BJ (cell line): ENCODE measurements around the gene PRKAG2. TPM values are rescaled to one million over a fixed set of nuclear protein-coding genes. Genes with fewer than 3 reads are reported as not detected.

Experiments
- CTCF ChIA-PET: fragments of 350-600 bp; formaldehyde crosslinking; extraction: SDS; loops from one replicate; lab custom pipeline; 2021; ENCODE audit warnings: antibody characterized with exemption, inconsistent platforms; lab: Yijun Ruan, JAX
- POLR2A ChIA-PET: fragments of 300-600 bp; sonication (Branson Sonifier 250); formaldehyde crosslinking; extraction: SDS; loops from one replicate; lab custom pipeline; 2021; ENCODE audit warnings: antibody characterized with exemption; lab: Charles Lee
- DNase-seq: peaks from one replicate; pipeline ENCODE4 v3.0.0-alpha.2; 2011; ENCODE audit warnings: low read depth
- H3K27me3 ChIP-seq: 2 replicates; pipeline ENCODE4 v1.6.0; 2011; ENCODE audit warnings: low read length; ENCODE audit not compliant: control insufficient read depth, insufficient read depth
- H3K36me3 ChIP-seq: 2 replicates; pipeline ENCODE4 v1.5.1; 2011; ENCODE audit warnings: low read length; ENCODE audit not compliant: control insufficient read depth, insufficient read depth
- H3K4me3 ChIP-seq: 2 replicates; pipeline ENCODE4 v1.5.1; 2011; ENCODE audit warnings: low read depth, mild to moderate bottlenecking, control low read depth, low read length
- polyA plus RNA-seq: library from polyadenylated mRNA; depleted of rRNA; stranded (reverse); fragments of >200 nt; gene quantifications from 2 replicates; pipeline ENCODE4 v1.2.3, GENCODE V29; 2011
- TF ChIP-seq, protein P1 (sequence below): IDR thresholded peaks from 2 replicates; pipeline ENCODE4 v1.5.1; 2011; ENCODE audit warnings: low read depth, mild to moderate bottlenecking, control low read depth, inconsistent platforms, low read length, moderate library complexity; ENCODE audit not compliant: insufficient read depth

The PRKAG2 gene
- polyA plus RNA-seq, 1 experiment, result 11.3 TPM

DNA sequence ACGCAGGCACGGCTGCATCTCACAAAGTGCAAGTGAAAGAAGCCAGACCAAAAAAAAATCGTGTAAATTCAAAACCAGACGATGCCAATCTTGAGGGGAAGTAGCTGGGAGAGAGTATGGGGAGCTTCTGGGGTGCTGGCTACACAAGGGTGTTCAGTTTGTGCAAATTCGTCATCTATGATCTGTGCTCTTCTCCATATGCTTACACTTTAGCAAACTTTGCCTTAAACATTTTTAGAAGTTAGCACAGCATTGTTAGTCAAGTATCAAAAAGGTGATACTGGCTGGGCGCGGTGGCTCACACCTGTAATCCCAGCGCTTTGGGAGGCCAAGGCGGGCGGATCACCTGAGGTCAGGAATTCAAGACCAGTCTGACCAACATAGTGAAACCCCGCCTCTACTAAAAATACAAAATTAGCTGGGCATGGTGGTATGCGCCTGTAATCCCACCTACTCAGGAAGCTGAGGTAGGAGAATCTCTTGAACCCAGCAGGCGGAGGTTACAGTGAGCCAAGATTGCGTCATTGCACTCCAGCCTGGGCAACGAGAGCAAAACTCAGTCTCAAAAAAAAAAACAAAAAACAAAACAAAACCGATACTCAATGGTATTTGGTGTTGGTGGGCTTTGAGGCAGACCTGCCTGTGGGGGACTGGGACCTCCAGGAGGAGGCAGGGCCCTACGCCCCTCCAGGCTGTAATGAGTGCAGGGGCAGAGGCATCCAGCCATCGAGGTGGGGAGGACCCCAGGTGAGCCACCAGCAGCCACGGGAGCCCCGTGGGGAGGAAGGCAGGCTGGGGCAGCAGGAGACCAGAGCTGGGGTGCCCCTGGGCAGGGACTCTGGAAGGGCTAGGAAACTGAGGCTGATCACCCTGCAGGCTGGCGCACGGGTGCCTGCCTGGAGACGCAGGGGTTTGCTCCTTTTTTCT is 150.0 kb downstream of the PRKAG2 start:
- Histone ChIP-seq H3K27me3 (no peaks in the 10 kb centered on the region), H3K4me3 (no peak overlapping the region), H3K36me3 (no peaks in the 10 kb centered on the region)
- DNase-seq, result no peak
- POLR2A ChIA-PET, result no interaction called here
- CTCF ChIA-PET, result interaction anchor here (0.6 to 2.6 kb wide), 6 partner anchors 9 to 95 kb away, joined by 3 to 17 read pairs (median 4); no protein-coding TSS in a partner anchor
- TF ChIP-seq, protein P1, sequence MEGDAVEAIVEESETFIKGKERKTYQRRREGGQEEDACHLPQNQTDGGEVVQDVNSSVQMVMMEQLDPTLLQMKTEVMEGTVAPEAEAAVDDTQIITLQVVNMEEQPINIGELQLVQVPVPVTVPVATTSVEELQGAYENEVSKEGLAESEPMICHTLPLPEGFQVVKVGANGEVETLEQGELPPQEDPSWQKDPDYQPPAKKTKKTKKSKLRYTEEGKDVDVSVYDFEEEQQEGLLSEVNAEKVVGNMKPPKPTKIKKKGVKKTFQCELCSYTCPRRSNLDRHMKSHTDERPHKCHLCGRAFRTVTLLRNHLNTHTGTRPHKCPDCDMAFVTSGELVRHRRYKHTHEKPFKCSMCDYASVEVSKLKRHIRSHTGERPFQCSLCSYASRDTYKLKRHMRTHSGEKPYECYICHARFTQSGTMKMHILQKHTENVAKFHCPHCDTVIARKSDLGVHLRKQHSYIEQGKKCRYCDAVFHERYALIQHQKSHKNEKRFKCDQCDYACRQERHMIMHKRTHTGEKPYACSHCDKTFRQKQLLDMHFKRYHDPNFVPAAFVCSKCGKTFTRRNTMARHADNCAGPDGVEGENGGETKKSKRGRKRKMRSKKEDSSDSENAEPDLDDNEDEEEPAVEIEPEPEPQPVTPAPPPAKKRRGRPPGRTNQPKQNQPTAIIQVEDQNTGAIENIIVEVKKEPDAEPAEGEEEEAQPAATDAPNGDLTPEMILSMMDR, result no peak

DNA sequence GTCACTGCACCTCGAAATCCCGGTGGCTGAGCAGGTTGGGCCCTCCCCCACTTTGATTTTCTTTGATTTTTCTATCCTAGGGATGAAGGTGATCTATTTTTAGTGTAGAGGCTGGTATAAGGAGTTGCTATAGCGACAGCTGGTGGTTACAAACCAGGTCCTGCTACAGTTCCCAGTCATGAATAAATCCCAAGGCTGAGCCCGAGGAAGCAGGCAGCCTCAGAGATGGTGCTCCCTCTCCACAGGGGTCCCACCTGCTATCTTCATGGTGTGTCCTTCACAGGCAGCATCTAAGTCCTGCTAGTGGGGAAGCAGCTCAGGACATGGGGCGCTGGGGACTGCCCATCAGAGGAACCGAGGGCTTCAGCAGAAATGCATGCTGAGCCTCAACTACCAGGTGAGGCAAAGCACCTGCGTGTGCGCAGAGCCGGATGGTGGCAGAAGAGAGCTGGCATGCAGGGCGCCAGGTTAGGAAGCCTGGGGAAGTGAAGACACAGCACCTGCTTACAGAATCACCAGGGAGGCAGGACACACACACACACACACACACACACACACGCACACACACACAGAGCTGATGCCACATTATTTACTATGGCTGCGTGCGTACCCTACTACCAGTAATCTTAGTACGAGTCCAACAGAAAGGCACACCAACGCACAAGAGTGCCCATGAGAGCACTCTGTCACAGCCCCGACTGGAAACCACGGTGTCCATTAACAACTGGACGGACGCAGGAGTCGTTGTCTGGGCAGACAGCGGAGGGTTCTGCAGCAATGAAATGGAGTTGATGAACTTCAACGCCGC is 150.9 kb downstream of the PRKAG2 start:
- DNase-seq, result no peak
- Histone ChIP-seq H3K36me3 (no peaks in the 10 kb centered on the region), H3K4me3 (no peak overlapping the region), H3K27me3 (no peaks in the 10 kb centered on the region)
- CTCF ChIA-PET, result interaction anchor here (0.6 kb wide), 1 partner anchor 126 kb away, joined by 3 read pairs; no protein-coding TSS in a partner anchor
- POLR2A ChIA-PET, result no interaction called here
- TF ChIP-seq, protein P1, result no peak

DNA sequence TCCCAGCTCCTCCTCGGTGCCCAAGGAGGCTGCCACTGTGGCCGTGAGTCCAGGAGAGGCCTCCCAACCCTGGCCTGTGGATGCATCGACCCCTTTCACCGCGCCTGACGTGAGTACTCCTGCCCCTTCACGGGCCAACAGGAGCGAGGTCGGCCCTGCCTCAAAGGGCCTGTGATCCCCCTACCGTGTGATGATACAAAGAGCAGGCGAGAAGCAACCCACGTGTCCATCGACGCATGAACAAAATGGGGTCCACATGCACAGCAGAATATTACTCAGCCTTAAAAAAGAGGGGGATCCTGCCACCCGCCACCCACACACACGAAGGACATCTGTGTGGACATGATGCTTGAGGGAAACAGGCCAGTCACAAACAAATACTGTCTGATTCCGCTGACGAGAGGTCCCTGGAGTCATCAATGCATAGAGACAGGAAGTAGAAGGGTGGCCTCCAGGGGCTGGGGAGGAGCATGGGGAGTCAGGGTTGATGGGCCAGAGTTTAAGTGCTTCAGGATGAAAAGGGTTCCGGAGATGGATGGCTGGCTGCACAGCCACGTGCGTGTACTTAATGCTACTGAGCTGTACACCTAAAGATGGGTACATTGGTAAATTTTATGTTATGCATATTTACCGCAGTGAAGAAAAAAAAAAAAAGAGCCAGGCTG is 151.9 kb downstream of the PRKAG2 start:
- no peaks in the 10 kb centered on the region for H3K27me3 ChIP-seq
- no peak for DNase-seq
- no peak overlapping the region for H3K4me3 ChIP-seq
- CTCF ChIA-PET, result interaction anchor here (0.6 kb wide), 1 partner anchor 125 kb away, joined by 3 read pairs; no protein-coding TSS in a partner anchor
- TF ChIP-seq, protein P1, result no peak
- no peaks in the 10 kb centered on the region for H3K36me3 ChIP-seq
- POLR2A ChIA-PET, result no interaction called here

DNA sequence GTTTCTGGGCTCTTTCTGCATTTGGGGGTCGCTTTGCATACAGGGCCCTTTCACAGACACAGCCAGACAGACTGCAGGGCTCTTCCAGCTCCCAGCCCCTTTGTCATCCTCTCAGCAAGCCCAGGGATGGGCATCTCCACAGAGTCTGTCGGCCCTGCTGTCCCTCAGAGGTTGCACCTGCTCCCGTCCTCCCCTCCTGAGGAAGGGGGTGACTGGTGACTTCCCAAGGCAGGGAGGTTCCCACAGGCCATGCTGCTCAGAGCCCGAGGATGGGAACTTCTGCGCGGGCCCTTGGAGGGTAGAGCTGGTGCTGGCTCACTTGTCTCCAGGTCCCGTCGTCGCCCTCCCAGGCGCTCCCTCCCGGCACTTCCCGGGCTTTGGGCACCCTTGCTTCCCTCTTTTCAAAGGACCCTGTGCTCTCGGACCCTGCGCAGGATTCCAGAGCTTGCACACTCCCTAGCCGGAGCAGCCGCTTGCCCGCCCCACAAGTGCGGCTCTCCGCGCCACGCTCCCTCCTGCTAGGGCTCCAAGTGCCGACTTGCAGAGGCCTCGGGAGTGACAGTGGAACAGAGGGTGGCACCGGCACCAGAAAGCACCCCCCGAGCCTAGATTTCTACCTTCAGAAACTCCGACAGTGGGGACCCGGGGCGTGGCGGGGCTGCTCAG is 152.5 kb downstream of the PRKAG2 start:
- ChIA-PET CTCF (no interaction called here), POLR2A (no interaction called here)
- no peak overlapping the region for H3K4me3 ChIP-seq
- DNase-seq, result no peak
- TF ChIP-seq, protein P1, result no peak
- H3K27me3 ChIP-seq, result no peaks in the 10 kb centered on the region
- no peaks in the 10 kb centered on the region for H3K36me3 ChIP-seq
